CD4-positive, CD25-positive, alpha-beta regulatory T cell (primary cell): ENCODE results near the gene PLAC8L1. TPM values are rescaled to one million over a fixed set of nuclear protein-coding genes. Genes with fewer than 3 reads are reported as not detected.

Experiments
- ATAC-seq, 2 donors: fragments of 150-1000 bp; cut with Tn5 transposase; one replicate each; pipeline ENCODE4 v1.10.0; 2021; ENCODE audit warnings: low read depth in 2 of 2, moderate number of reproducible peaks in 2 of 2, moderate library complexity in 1 of 2
- DNase-seq, 3 donors: peaks; one replicate each; pipeline versions ENCODE4 v3.0.0 to v3.0.0-alpha.2; 2012 to 2022; ENCODE audit warnings: mixed read lengths in 1 of 3
- H3K27ac ChIP-seq: one replicate; pipeline ENCODE4 v1.7.0; 2013; ENCODE audit warnings: mild to moderate bottlenecking, low read length; ENCODE audit not compliant: insufficient read depth, poor library complexity, severe bottlenecking
- H3K27me3 ChIP-seq: one replicate; pipeline ENCODE4 v1.7.0; 2013; ENCODE audit warnings: low read length; ENCODE audit not compliant: control insufficient read depth, insufficient read depth
- H3K36me3 ChIP-seq: one replicate; pipeline ENCODE4 v1.7.0; 2013; ENCODE audit warnings: mild to moderate bottlenecking, low read length, moderate library complexity; ENCODE audit not compliant: control insufficient read depth, insufficient read depth
- H3K4me1 ChIP-seq: 2 replicates; pipeline ENCODE4 v1.7.0; 2013; ENCODE audit warnings: mild to moderate bottlenecking, low read length; ENCODE audit not compliant: insufficient read depth, control insufficient read depth, poor library complexity, severe bottlenecking
- H3K4me3 ChIP-seq: one replicate; pipeline ENCODE4 v1.7.0; 2013; ENCODE audit warnings: low read depth, mild to moderate bottlenecking, low read length, moderate library complexity
- H3K9me3 ChIP-seq, 2 experiments: 1 replicate in 1 of 2; 2 replicates in 1 of 2; pipeline ENCODE4 v1.7.0; 2013; ENCODE audit warnings: low read length in 2 of 2, mild to moderate bottlenecking in 1 of 2, moderate library complexity in 1 of 2; ENCODE audit not compliant: control insufficient read depth in 2 of 2
- H3K27ac Mint-ChIP-seq, 3 donors: one replicate each; pipeline ENCODE4 v1.8.0; 2020 to 2022; ENCODE audit warnings: mild to moderate bottlenecking in 3 of 3, mixed read lengths in 3 of 3, moderate library complexity in 2 of 3
- H3K27me3 Mint-ChIP-seq: one replicate; pipeline ENCODE4 v1.8.0; 2022; ENCODE audit warnings: mild to moderate bottlenecking, mixed read lengths
- H3K36me3 Mint-ChIP-seq: one replicate; pipeline ENCODE4 v1.8.0; 2020; ENCODE audit warnings: mixed read lengths
- H3K4me1 Mint-ChIP-seq, 4 donors: one replicate each; pipeline ENCODE4 v1.8.0; 2020 to 2022; ENCODE audit warnings: mixed read lengths in 4 of 4, mild to moderate bottlenecking in 1 of 4
- H3K4me3 Mint-ChIP-seq, 4 donors: one replicate each; pipeline ENCODE4 v1.8.0; 2020 to 2022; ENCODE audit warnings: mild to moderate bottlenecking in 4 of 4, mixed read lengths in 4 of 4, moderate library complexity in 3 of 4
- H3K9me3 Mint-ChIP-seq, 7 donors: one replicate each; pipeline ENCODE4 v1.8.0; 2020 to 2022; ENCODE audit warnings: mixed read lengths in 7 of 7, mild to moderate bottlenecking in 3 of 7, moderate library complexity in 2 of 7
- polyA plus RNA-seq, 4 donors: library from polyadenylated mRNA; unstranded; fragments of 300-500 nt; fragmentation: Illumina TruSeq; gene quantifications; one replicate each; pipeline ENCODE4 v1.2.3, GENCODE V29; 2021
- total RNA-seq: library from RNA; stranded (reverse); gene quantifications from one replicate; pipeline ENCODE4 v1.2.3, GENCODE V29; 2022

PLAC8L1 gene
- total and polyA plus RNA-seq, 5 donors from 2014 or later, result 0.67 TPM; not detected in 4

GRCh38 chr5:146101646-146102045 lies 3.7 kb downstream of the PLAC8L1 start:
- Histone ChIP-seq H3K36me3 (no peaks in the 10 kb centered on the region), H3K9me3 (no peaks in the 10 kb centered on the region), H3K4me1 (no peaks in the 10 kb centered on the region), H3K27me3 (no peaks in the 10 kb centered on the region), H3K4me3 (no peak overlapping the region), H3K27ac (no peak overlapping the region)
- DNase-seq (no peak), ATAC-seq (no peak)
- H3K36me3 Mint-ChIP-seq, result peaks cover 16% of the 10 kb centered on the region
- H3K4me3 Mint-ChIP-seq, result no peak overlapping the region
- H3K27ac Mint-ChIP-seq, result no peak overlapping the region
- peaks cover 0 to 1% (median 0%) of the 10 kb centered on the region in 7 donors for H3K9me3 Mint-ChIP-seq
- peaks cover 0 to 5% (median 0%) of the 10 kb centered on the region in 4 donors for H3K4me1 Mint-ChIP-seq
- no peaks in the 10 kb centered on the region for H3K27me3 Mint-ChIP-seq

GRCh38 chr5:146098047-146098446 lies 7.3 kb downstream of the PLAC8L1 start:
- Histone ChIP-seq H3K27me3 (no peaks in the 10 kb centered on the region), H3K36me3 (no peaks in the 10 kb centered on the region), H3K4me3 (no peak overlapping the region), H3K27ac (no peak overlapping the region), H3K9me3 (no peaks in the 10 kb centered on the region), H3K4me1 (no peaks in the 10 kb centered on the region)
- H3K9me3 Mint-ChIP-seq, result no peaks in the 10 kb centered on the region
- peaks cover 7% of the 10 kb centered on the region for H3K36me3 Mint-ChIP-seq
- no peak overlapping the region for H3K4me3 Mint-ChIP-seq
- no peak for ATAC-seq
- H3K27ac Mint-ChIP-seq, result no peak overlapping the region
- H3K27me3 Mint-ChIP-seq, result no peaks in the 10 kb centered on the region
- no peaks in the 10 kb centered on the region for H3K4me1 Mint-ChIP-seq
- DNase-seq, result no peak

GRCh38 chr5:146091881-146092280 lies 13.5 kb downstream of the PLAC8L1 start:
- no peak for DNase-seq
- peaks cover 3% of the 10 kb centered on the region for H3K36me3 Mint-ChIP-seq
- no peak for ATAC-seq
- no peak overlapping the region for H3K4me3 Mint-ChIP-seq
- Histone ChIP-seq H3K4me1 (no peaks in the 10 kb centered on the region), H3K9me3 (no peaks in the 10 kb centered on the region), H3K36me3 (no peaks in the 10 kb centered on the region), H3K4me3 (no peak overlapping the region), H3K27ac (no peak overlapping the region), H3K27me3 (no peaks in the 10 kb centered on the region)
- H3K9me3 Mint-ChIP-seq, result no peaks in the 10 kb centered on the region
- no peak overlapping the region for H3K27ac Mint-ChIP-seq
- no peaks in the 10 kb centered on the region for H3K4me1 Mint-ChIP-seq
- peaks cover 4% of the 10 kb centered on the region for H3K27me3 Mint-ChIP-seq

GRCh38 chr5:146089287-146089686 lies 16.1 kb downstream of the PLAC8L1 start:
- Mint-ChIP-seq H3K4me3 (no peak overlapping the region), H3K4me1 (no peaks in the 10 kb centered on the region), H3K27me3 (peaks cover 4% of the 10 kb centered on the region), H3K36me3 (no peaks in the 10 kb centered on the region), H3K9me3 (no peaks in the 10 kb centered on the region), H3K27ac (no peak overlapping the region)
- Histone ChIP-seq H3K9me3 (no peaks in the 10 kb centered on the region), H3K4me3 (no peak overlapping the region), H3K27ac (no peak overlapping the region), H3K27me3 (no peaks in the 10 kb centered on the region), H3K36me3 (no peaks in the 10 kb centered on the region), H3K4me1 (no peaks in the 10 kb centered on the region)
- DNase-seq, result no peak
- ATAC-seq, result no peak

GRCh38 chr5:146088098-146088497 lies 17.3 kb downstream of the PLAC8L1 start:
- Mint-ChIP-seq H3K9me3 (peaks cover 0 to 2% (median 0%) of the 10 kb centered on the region in 7 donors), H3K36me3 (no peaks in the 10 kb centered on the region)
- ATAC-seq, result no peak

GRCh38 chr5:146084376-146084775 lies 21.0 kb downstream of the PLAC8L1 start:
- Histone ChIP-seq H3K9me3 (no peaks in the 10 kb centered on the region), H3K27ac (no peak overlapping the region), H3K4me3 (no peak overlapping the region), H3K4me1 (peaks cover 5% of the 10 kb centered on the region), H3K36me3 (no peaks in the 10 kb centered on the region), H3K27me3 (no peaks in the 10 kb centered on the region)
- Mint-ChIP-seq H3K4me1 (peaks cover 2 to 8% (median 7%) of the 10 kb centered on the region in 4 donors), H3K27ac (no peak overlapping the region), H3K27me3 (peaks cover 6% of the 10 kb centered on the region), H3K4me3 (no peak overlapping the region), H3K36me3 (no peaks in the 10 kb centered on the region), H3K9me3 (peaks cover 0 to 2% (median 0%) of the 10 kb centered on the region in 7 donors)
- no peak for ATAC-seq
- no peak for DNase-seq

More at GRCh38 chr5:146088098-146088497, 17.3 kb downstream of the PLAC8L1 start:
- H3K27ac ChIP-seq, result no peak overlapping the region
- Mint-ChIP-seq H3K27me3 (peaks cover 4% of the 10 kb centered on the region), H3K4me1 (no peaks in the 10 kb centered on the region), H3K4me3 (no peak overlapping the region), H3K27ac (no peak overlapping the region)
- no peak overlapping the region for H3K4me3 ChIP-seq
- DNase-seq, result no peak
- H3K4me1 ChIP-seq, result no peaks in the 10 kb centered on the region
- H3K9me3 ChIP-seq, result no peaks in the 10 kb centered on the region
- no peaks in the 10 kb centered on the region for H3K36me3 ChIP-seq
- H3K27me3 ChIP-seq, result no peaks in the 10 kb centered on the region

GRCh38 chr5:146082798-146083197 lies 22.6 kb downstream of the PLAC8L1 start:
- peaks cover 7 to 17% (median 10%) of the 10 kb centered on the region in 4 donors for H3K4me1 Mint-ChIP-seq
- H3K36me3 Mint-ChIP-seq, result no peaks in the 10 kb centered on the region
- DNase-seq (no peak), ATAC-seq (no peak)
- H3K9me3 Mint-ChIP-seq, result peaks cover 0 to 2% (median 0%) of the 10 kb centered on the region in 7 donors
- peaks cover 5% of the 10 kb centered on the region for H3K4me1 ChIP-seq
- no peak overlapping the region for H3K27ac ChIP-seq
- H3K27me3 Mint-ChIP-seq, result peaks cover 13% of the 10 kb centered on the region
- H3K36me3 ChIP-seq, result no peaks in the 10 kb centered on the region
- H3K27ac Mint-ChIP-seq, result no peak overlapping the region
- H3K4me3 Mint-ChIP-seq, result no peak overlapping the region
- no peak overlapping the region for H3K4me3 ChIP-seq
- no peaks in the 10 kb centered on the region for H3K27me3 ChIP-seq
- H3K9me3 ChIP-seq, result no peaks in the 10 kb centered on the region

GRCh38 chr5:146081556-146081955 lies 23.8 kb downstream of the PLAC8L1 start:
- Mint-ChIP-seq H3K36me3 (no peaks in the 10 kb centered on the region), H3K27ac (no peak overlapping the region), H3K27me3 (peaks cover 13% of the 10 kb centered on the region), H3K4me1 (peaks cover 7 to 17% (median 10%) of the 10 kb centered on the region in 4 donors), H3K9me3 (peaks cover 0 to 2% (median 0%) of the 10 kb centered on the region in 7 donors), H3K4me3 (no peak overlapping the region)
- H3K27me3 ChIP-seq, result no peaks in the 10 kb centered on the region
- H3K4me1 ChIP-seq, result peaks cover 5% of the 10 kb centered on the region
- ATAC-seq (no peak), DNase-seq (no peak)
- no peaks in the 10 kb centered on the region for H3K9me3 ChIP-seq
- H3K36me3 ChIP-seq, result no peaks in the 10 kb centered on the region
- no peak overlapping the region for H3K4me3 ChIP-seq
- no peak overlapping the region for H3K27ac ChIP-seq
